Rectal smooth muscle tissue (tissue), 1 donor: ENCODE measurements around the gene PAK4.

Experiments used
- H3K27ac ChIP-seq: one replicate; pipeline ENCODE4 v1.7.0; 2013; ENCODE audit warnings: low read depth, low read length, inconsistent platforms
- H3K27me3 ChIP-seq: one replicate; pipeline ENCODE4 v1.7.0; 2013; ENCODE audit warnings: low read length; ENCODE audit not compliant: control insufficient read depth, insufficient read depth
- H3K36me3 ChIP-seq: one replicate; pipeline ENCODE4 v1.7.0; 2013; ENCODE audit warnings: low read length; ENCODE audit not compliant: control insufficient read depth, insufficient read depth
- H3K4me1 ChIP-seq: one replicate; pipeline ENCODE4 v1.7.0; 2013; ENCODE audit warnings: low read length; ENCODE audit not compliant: control insufficient read depth, insufficient read depth
- H3K4me3 ChIP-seq: one replicate; pipeline ENCODE4 v1.7.0; 2013; ENCODE audit warnings: low read length
- H3K9ac ChIP-seq: one replicate; pipeline ENCODE4 v1.7.0; 2013; ENCODE audit warnings: low read length

Gene PAK4

GRCh38 chr19:39125554-39126311, at the start of gene PAK4:
TSS of gene PAK4 (plus strand) at chr19:39125786. CDS start at chr19:39169554, 43,768 bp downstream.
- no peaks in the 10 kb centered on the region for H3K36me3 ChIP-seq
- peak within 1 kb of the TSS; percentile 82 for H3K27ac ChIP-seq
- H3K27me3 ChIP-seq, result no peaks in the 10 kb centered on the region
- H3K4me3 ChIP-seq, result peak within 1 kb of the TSS; percentile 91
- H3K4me1 ChIP-seq, result peaks cover 8% of the 10 kb centered on the region
- H3K9ac ChIP-seq, result peak within 1 kb of the TSS; percentile 87

- H3K27ac ChIP-seq, result no peak overlapping the region
- no peak overlapping the region for H3K4me3 ChIP-seq
- no peaks in the 10 kb centered on the region for H3K36me3 ChIP-seq
- H3K9ac ChIP-seq, result no peak overlapping the region
- H3K27me3 ChIP-seq, result peaks cover 2% of the 10 kb centered on the region
- no peaks in the 10 kb centered on the region for H3K4me1 ChIP-seq
Observed at GRCh38 chr19:39077323-39077722, 48.3 kb upstream of the PAK4 start.

DNA sequence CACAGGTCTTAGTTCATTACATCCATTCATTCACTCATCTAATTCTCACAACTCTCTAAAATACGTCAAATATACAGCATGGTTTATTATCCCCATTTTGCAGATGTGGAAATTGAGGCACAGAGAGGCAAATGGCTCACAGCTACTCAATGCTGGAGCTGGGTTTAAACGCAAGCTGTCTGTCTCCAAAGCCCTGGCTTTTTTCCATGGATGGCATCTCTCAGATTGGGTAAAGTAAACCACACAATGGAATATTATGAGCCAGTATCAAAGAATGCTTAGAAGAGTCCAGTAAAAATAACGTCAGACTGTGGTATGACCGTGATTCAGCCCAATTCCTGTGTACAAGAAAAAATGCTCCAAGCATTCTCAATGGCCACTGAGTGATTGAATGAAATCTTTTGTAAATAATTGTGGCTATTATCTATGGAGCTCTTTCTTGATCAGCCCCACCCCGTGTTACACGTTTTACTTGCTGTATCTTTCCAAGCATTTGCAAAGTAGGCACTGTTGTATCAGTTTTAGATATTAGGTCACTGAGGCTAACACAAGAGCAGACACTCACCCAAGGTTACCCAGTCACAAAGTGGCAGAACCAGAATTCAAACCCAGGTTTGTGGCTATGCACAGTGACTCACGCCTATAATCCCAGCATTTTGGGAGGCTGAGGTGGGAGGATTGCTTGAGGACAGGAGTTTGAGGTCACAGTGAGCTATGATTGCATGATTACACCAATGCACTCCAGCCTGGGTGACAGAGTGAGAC, 47.0 kb upstream of the PAK4 start:
- Histone ChIP-seq H3K4me3 (no peak overlapping the region), H3K27me3 (peaks cover 5% of the 10 kb centered on the region), H3K36me3 (no peaks in the 10 kb centered on the region), H3K9ac (no peak overlapping the region), H3K4me1 (no peaks in the 10 kb centered on the region), H3K27ac (no peak overlapping the region)

DNA sequence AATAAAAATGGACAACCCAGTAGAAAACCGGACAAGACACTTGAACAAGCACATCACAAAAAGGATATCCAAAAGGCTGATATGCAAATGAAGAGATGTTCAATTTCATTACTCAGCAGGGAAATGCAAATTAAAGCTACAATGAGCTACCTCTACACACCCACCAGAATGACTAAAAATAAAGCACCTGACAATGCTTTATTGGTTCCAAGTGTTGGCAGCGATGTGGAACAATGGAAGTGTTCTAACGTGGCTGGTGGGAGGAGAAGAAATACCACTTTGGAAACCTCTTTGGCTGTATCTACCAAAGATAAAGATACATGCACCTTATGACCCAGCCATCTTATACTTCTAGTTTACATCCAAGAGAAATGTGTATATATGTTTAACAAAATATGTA, 45.2 kb upstream of the PAK4 start:
- H3K36me3 ChIP-seq, result no peaks in the 10 kb centered on the region
- H3K4me1 ChIP-seq, result no peaks in the 10 kb centered on the region
- H3K27me3 ChIP-seq, result peaks cover 16% of the 10 kb centered on the region
- no peak overlapping the region for H3K4me3 ChIP-seq
- H3K9ac ChIP-seq, result no peak overlapping the region
- H3K27ac ChIP-seq, result no peak overlapping the region

GRCh38 chr19:39082167-39082566, 43.4 kb upstream of the PAK4 start:
- Histone ChIP-seq H3K36me3 (no peaks in the 10 kb centered on the region), H3K27me3 (peaks cover 20% of the 10 kb centered on the region), H3K4me3 (no peak overlapping the region), H3K9ac (no peak overlapping the region), H3K4me1 (no peaks in the 10 kb centered on the region), H3K27ac (no peak overlapping the region)

DNA sequence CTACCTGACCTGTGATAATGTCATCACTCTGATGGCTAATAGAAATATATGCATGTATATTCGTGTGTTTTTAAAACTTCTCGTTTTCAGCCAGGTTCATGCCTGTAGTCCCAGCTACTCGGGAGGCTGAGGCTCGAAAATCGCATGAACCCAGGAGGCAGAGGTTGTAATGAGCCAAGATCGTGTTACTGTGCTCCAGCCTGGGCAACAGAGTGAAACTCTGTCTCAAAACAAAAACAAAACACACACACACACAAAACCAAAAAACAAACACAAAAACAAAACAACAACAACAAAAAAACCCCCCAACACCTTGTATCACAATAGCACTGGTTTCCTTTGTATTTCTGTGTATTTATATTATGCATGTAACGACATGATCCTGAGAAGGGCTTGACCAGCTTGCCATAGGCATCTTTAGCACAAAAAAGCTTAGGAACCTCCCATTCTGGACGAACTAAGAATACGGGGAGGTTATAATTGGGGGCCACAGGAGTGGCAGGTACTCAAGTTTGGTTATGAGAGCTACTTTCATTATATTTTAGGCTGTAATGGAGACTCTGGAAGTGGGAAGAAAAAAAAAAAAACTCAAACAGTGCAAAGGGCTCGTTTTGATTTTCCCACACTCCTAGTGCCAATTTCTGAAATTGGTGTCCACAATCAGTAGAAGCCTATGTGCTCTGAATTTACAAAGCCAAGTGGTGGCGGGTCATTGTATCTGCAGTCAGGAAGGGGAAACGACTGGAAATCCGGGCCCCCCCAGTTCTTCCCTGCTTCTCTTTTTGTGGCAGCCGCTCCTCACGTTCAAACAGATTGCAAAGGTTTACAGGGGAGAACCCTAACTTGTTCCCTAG, 42.6 kb upstream of the PAK4 start:
- Histone ChIP-seq H3K4me3 (no peak overlapping the region), H3K9ac (no peak overlapping the region), H3K36me3 (no peaks in the 10 kb centered on the region), H3K4me1 (no peaks in the 10 kb centered on the region), H3K27me3 (peaks cover 20% of the 10 kb centered on the region), H3K27ac (no peak overlapping the region)

DNA sequence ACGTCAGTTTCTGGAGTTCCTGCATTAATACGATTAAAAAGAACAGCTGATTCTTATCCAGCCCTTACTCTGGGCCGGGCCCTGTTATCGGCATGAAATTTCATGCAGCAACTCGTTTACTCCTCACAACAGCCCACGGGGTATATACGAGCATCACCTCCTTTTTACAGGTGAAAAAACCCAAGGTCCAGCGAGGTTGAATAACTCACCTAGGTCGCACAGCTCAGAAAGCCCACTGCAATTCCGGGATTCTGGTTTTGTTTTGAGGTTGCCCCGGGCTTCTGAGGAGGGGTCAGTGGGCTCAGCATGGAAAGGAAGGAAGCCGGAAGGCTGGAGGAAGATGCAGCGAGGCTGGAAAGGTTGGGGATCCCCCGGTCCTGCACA, 42.0 kb upstream of the PAK4 start:
- Histone ChIP-seq H3K4me3 (no peak overlapping the region), H3K4me1 (no peaks in the 10 kb centered on the region), H3K9ac (no peak overlapping the region), H3K27me3 (peaks cover 20% of the 10 kb centered on the region), H3K27ac (no peak overlapping the region), H3K36me3 (no peaks in the 10 kb centered on the region)

- Histone ChIP-seq H3K27ac (no peak within 1 kb of the TSS), H3K4me1 (no peaks in the 10 kb centered on the region), H3K9ac (no peak within 1 kb of the TSS), H3K4me3 (no peak within 1 kb of the TSS), H3K27me3 (peaks cover 20% of the 10 kb centered on the region), H3K36me3 (no peaks in the 10 kb centered on the region)
Observed at GRCh38 chr19:39083983-39084731, 41.4 kb upstream of the PAK4 start, which contains the start of gene ACP7. TSS of gene ACP7 (plus strand) at chr19:39084368. CDS start at chr19:39085270, 902 bp downstream.

DNA sequence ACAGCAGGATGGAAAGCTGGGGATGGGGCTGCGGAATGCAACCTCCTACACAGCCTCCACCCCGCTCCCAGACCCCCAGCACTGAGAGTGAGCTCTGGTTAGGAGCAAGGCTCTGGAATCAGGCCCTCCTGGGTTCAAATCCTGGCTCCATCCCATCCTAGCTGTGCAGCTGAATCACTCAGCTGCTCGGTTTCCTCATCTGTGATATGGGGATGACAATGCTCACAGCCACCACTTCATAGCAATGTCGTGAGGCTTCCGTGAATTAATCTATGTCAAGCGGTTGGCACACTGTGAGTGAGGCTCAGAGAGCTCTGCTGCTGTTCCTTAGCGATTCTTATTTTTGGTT, 40.9 kb upstream of the PAK4 start:
- H3K4me3 ChIP-seq, result no peak overlapping the region
- no peak overlapping the region for H3K9ac ChIP-seq
- H3K27ac ChIP-seq, result no peak overlapping the region
- no peaks in the 10 kb centered on the region for H3K36me3 ChIP-seq
- H3K4me1 ChIP-seq, result no peaks in the 10 kb centered on the region
- H3K27me3 ChIP-seq, result peaks cover 20% of the 10 kb centered on the region

DNA sequence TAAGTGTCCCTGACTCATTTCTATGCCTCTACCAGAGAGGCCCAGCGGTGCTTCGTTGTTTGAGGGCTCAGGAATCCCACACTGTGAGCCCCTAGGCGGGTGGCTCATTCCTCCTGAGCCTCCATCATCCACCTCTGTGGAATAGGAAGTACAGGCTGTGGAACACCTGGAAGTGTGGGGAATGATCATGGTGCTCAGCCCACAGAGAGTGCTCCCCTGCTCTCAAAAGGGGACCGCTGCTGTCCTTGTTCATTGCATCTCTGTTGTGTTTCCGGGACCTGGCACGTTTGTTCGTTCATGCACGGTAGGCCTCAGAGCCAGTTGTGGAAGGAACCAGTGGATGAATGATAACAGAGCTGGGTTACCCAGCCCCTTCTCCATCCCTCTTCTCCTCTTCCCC, 40.2 kb upstream of the PAK4 start:
- no peak overlapping the region for H3K27ac ChIP-seq
- no peaks in the 10 kb centered on the region for H3K4me1 ChIP-seq
- no peak overlapping the region for H3K4me3 ChIP-seq
- no peak overlapping the region for H3K9ac ChIP-seq
- peaks cover 20% of the 10 kb centered on the region for H3K27me3 ChIP-seq
- no peaks in the 10 kb centered on the region for H3K36me3 ChIP-seq

- Histone ChIP-seq H3K4me1 (no peaks in the 10 kb centered on the region), H3K27ac (no peak overlapping the region), H3K36me3 (no peaks in the 10 kb centered on the region), H3K4me3 (no peak overlapping the region), H3K27me3 (peaks cover 20% of the 10 kb centered on the region), H3K9ac (no peak overlapping the region)
Observed at GRCh38 chr19:39086386-39086785, 39.2 kb upstream of the PAK4 start.
